AG04450 (cell line): ENCODE results near the gene GPR37. TPM values are rescaled to one million over a fixed set of nuclear protein-coding genes. Genes with fewer than 3 reads are reported as not detected.

Experiments
- CTCF ChIA-PET: fragments of 300-600, 350-600 bp; formaldehyde crosslinking; extraction: SDS; loops from one replicate; lab custom pipeline; 2022; ENCODE audit warnings: antibody characterized with exemption, inconsistent platforms; lab: Charles Lee
- POLR2A ChIA-PET: fragments of 350-600 bp; formaldehyde crosslinking; extraction: SDS; loops from one replicate; lab custom pipeline; 2021; ENCODE audit warnings: antibody characterized with exemption, inconsistent platforms; lab: Yijun Ruan, JAX
- DNase-seq: peaks from one replicate; pipeline ENCODE4 v3.0.0-alpha.2; 2011; ENCODE audit warnings: low read depth, low spot score
- H3K27ac ChIP-seq: one replicate; pipeline ENCODE4 v1.5.1; 2012; ENCODE audit warnings: low read depth, low read length, control low read depth
- H3K27me3 ChIP-seq: one replicate; pipeline ENCODE4 v1.6.0; 2012; ENCODE audit warnings: low read length; ENCODE audit not compliant: control insufficient read depth, insufficient read depth
- H3K4me3 ChIP-seq: 2 replicates; pipeline ENCODE4 v1.5.1; 2011; ENCODE audit warnings: mild to moderate bottlenecking, low read depth, low read length, control low read depth
- H3K9me3 ChIP-seq: 2 replicates; pipeline ENCODE4 v1.5.1; 2012; ENCODE audit warnings: low read length; ENCODE audit not compliant: control insufficient read depth, insufficient read depth
- polyA plus RNA-seq: library from polyadenylated mRNA; depleted of rRNA; stranded (reverse); fragments of >200 nt; gene quantifications from 2 replicates; pipeline ENCODE4 v1.2.3, GENCODE V29; 2011; rRNA removed
- TF ChIP-seq, protein P1 (sequence below): IDR thresholded peaks from 2 replicates; pipeline ENCODE4 v1.5.1; 2011; ENCODE audit warnings: low read depth, low read length, control low read depth, inconsistent platforms

Gene GPR37
- polyA plus RNA-seq, 1 experiment = 5.5 TPM

DNA sequence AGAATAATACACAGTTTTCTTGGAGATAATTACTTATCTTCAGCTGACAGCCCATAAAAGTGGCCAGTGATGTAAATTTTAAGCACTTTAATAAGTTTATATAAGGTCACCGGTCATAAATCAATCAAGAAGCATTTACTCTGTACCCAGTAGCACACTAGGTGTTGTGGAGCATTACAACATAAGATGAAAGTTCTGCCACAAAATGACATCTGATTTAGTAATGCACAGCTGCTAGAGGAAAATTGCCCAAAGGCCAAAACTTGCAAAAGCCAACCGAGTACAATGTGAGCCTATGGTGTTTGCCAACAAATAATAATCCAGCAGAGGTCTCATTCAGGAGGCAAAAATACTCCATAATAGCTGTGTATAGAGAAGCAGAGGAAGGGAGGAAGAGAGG is 63.6 kb downstream of the GPR37 start:
- POLR2A ChIA-PET = interaction anchor here (0.6 to 1.2 kb wide), 2 partner anchors 16 to 242 kb away, joined by 4 to 8 read pairs; no protein-coding TSS in a partner anchor
- no peak overlapping the region for H3K4me3 ChIP-seq
- CTCF ChIA-PET = interaction anchor here (1.1 to 1.6 kb wide), 2 partner anchors 60 to 64 kb away, joined by 3 to 6 read pairs; partner anchors contain the start of gene GPR37
- no peaks in the 10 kb centered on the region for H3K9me3 ChIP-seq
- H3K27me3 ChIP-seq = no peaks in the 10 kb centered on the region
- no peak overlapping the region for H3K27ac ChIP-seq
- TF ChIP-seq, protein P1, sequence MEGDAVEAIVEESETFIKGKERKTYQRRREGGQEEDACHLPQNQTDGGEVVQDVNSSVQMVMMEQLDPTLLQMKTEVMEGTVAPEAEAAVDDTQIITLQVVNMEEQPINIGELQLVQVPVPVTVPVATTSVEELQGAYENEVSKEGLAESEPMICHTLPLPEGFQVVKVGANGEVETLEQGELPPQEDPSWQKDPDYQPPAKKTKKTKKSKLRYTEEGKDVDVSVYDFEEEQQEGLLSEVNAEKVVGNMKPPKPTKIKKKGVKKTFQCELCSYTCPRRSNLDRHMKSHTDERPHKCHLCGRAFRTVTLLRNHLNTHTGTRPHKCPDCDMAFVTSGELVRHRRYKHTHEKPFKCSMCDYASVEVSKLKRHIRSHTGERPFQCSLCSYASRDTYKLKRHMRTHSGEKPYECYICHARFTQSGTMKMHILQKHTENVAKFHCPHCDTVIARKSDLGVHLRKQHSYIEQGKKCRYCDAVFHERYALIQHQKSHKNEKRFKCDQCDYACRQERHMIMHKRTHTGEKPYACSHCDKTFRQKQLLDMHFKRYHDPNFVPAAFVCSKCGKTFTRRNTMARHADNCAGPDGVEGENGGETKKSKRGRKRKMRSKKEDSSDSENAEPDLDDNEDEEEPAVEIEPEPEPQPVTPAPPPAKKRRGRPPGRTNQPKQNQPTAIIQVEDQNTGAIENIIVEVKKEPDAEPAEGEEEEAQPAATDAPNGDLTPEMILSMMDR = no peak
- no peak for DNase-seq

DNA sequence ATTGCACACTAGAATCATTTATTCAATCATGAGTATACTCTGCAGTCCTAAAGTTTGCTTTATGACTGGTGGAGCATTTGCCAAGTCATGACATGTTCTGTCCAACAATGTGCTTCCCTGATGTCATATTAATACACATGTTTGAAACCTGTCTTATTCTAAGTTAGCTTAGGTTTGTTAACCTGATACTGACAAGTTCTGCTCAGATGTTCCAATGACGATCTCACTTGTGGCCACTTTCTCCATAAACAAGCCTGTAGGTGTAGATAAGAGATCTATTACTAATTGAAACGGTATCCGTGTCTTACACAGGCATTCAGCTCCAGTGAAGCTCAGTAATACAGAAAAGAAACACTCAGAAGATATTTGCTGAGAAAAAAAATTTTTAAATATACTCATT is 64.9 kb downstream of the GPR37 start:
- no peaks in the 10 kb centered on the region for H3K27me3 ChIP-seq
- no peak overlapping the region for H3K4me3 ChIP-seq
- ChIA-PET CTCF (interaction anchor here (1.0 to 1.6 kb wide), 2 partner anchors 9 to 65 kb away, joined by 3 to 6 read pairs; partner anchors contain the start of gene GPR37), POLR2A (no interaction called here)
- H3K27ac ChIP-seq = no peak overlapping the region
- TF ChIP-seq, protein P1 = no peak
- H3K9me3 ChIP-seq = no peaks in the 10 kb centered on the region
- no peak for DNase-seq

DNA sequence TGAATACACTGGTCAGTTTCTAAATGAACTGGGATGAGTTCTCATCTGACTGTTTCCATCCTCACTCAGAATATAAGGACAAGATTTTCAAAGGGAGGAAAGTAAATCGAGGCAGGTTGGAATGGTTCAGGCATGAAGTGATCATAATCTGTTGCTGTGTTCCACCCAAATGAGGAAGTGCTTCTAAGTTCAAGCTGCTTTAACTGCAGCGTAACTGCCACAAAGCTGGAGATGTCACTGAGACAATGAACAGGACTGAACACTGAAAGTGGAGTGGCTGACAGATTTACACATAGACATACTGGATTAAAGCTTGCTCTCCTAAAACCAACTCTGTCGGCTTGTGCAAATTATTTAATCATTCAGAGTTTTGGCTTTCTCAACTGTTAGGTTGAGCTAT is 66.6 kb downstream of the GPR37 start:
- no peak overlapping the region for H3K27ac ChIP-seq
- CTCF ChIA-PET = interaction anchor here (1.7 kb wide), 1 partner anchor 528 kb away, joined by 4 read pairs; no protein-coding TSS in a partner anchor
- no peaks in the 10 kb centered on the region for H3K9me3 ChIP-seq
- POLR2A ChIA-PET = no interaction called here
- TF ChIP-seq, protein P1 = no peak
- no peak overlapping the region for H3K4me3 ChIP-seq
- H3K27me3 ChIP-seq = no peaks in the 10 kb centered on the region
- DNase-seq = no peak

DNA sequence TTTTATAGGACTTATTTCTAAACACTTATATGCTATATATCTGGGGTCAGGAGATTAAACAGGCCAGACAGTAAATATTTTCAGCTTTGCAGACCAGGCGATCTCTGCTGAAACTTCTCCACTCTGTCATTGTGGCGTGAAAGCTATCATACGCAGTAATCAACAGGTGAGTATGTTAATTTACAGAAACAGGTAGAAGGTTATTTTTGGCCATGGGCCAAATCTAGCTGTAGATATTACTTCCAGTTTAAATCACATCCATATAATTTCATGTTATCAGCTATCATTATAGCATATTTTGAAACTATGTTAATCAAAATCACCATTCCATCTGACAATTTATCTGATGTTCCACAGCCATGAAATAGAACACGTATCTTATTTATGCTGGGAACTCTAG is 67.8 kb downstream of the GPR37 start:
- Histone ChIP-seq H3K27ac (no peak overlapping the region), H3K9me3 (no peaks in the 10 kb centered on the region), H3K27me3 (no peaks in the 10 kb centered on the region), H3K4me3 (no peak overlapping the region)
- ChIA-PET CTCF (interaction anchor here (1.7 kb wide), 1 partner anchor 527 kb away, joined by 4 read pairs; no protein-coding TSS in a partner anchor), POLR2A (no interaction called here)
- no peak for DNase-seq
- TF ChIP-seq, protein P1 = no peak

Other genes starting within 250 kb of the GPR37 start
- gene POT1, start 164.0 kb upstream of the GPR37 start, polyA plus RNA-seq = 24.4 and 36.5 TPM in 2 replicates